GM19239 (cell line): Measurements from ENCODE around the gene SPDYE17.
"Not testable (repeated sequence)": the region's sequence is repeated elsewhere in the genome, so short reads cannot be mapped to it uniquely, and the experiment has no call there.

Experiments used
- DNase-seq: peaks from one replicate; pipeline ENCODE4 v3.0.0; 2011; ENCODE audit warnings: low spot score; ENCODE audit not compliant: insufficient read length
- FAIRE-seq: peaks from 2 replicates; lab custom pipeline; 2011; peaks lifted over from hg19 to GRCh38; lab: Jason Lieb, UNC

Gene SPDYE17, protein sequence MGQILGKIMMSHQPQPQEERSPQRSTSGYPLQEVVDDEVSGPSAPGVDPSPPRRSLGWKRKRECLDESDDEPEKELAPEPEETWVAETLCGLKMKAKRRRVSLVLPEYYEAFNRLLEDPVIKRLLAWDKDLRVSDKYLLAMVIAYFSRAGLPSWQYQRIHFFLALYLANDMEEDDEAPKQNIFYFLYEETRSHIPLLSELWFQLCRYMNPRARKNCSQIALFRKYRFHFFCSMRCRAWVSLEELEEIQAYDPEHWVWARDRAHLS

DNA sequence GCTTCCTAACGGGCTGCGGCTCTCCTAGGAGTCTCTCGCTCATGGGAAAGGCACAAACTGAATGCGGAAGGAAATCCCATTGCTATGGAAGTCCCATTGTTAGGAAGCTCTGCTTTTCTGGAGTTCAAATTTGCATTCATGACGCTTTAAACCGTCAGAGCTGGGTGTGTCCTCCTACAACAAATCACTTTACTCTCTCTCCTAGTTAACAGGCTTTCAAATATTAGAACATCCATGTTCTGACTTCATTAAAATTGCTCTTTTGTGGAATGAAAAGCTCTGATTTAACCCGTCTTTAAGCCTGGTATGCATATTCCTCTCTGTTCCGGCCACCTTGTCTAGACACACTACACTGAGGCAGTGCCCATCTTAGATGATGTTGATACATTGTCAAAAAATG lies at the start of gene SPDYE17:
Gene SPDYE17 (minus strand): TSS at position 101 of the 400 bp plus-strand sequence. CDS start 1,791 bp downstream, outside the sequence.
- not testable (repeated sequence) for FAIRE-seq, DNase-seq

DNA sequence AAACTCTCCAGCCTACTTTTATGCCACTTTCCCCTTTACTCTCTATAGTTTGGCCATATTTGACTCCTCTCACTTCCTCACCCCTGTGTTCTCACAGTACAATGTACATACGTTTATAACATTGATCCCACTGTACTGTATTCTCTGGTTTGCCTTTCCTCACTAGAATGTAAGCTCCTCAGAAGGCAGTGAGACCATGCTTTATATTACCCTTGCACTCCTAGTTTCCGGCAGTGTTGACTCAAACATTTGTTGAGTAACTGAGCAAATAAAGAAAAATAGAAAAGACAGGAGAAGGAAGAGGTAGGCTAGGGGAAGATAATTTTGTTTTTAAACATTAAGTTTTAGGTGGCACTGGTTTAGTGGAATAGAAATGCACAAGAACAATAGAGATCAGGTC lies 48.1 kb upstream of the SPDYE17 start:
- not testable (repeated sequence) for DNase-seq, FAIRE-seq

DNA sequence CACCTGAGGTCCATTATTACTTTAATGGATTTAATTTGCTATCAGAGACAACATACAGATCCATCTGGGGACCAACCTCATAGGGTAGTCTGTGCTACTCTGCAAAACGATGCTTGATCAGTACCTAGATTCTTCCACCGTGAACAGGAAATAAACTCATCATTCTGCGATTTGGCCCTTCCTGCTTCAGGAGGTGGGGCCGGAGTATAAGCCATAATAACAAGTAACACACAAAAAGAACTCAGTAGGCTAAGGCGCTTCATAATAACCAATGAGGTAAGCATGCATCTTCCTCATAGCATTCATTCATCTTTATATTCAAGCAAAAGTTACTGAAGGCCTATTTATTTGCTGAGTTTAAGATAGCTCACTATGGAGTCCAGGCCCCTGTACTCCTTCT lies 47.5 kb upstream of the SPDYE17 start:
- DNase-seq, FAIRE-seq: not testable (repeated sequence)

DNA sequence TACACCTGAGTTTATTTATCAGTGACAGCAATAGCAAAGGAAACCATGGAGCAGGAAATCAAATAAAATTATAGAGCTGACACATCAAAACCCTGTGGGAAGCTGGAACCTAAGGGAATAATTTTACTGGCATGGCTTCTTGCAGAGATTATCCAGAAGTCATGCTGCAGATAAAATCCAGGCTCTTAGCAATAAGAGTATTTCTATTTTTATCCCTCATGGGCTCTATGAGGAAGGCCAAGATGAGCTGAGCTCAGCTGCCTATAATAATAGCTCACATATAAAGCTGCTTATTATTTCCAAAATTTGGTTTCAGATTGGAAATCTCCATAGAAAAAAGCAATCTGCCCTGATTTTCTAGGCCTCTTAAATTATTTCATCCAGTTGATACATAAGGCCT lies 47.0 kb upstream of the SPDYE17 start:
- DNase-seq, FAIRE-seq: not testable (repeated sequence)

DNA sequence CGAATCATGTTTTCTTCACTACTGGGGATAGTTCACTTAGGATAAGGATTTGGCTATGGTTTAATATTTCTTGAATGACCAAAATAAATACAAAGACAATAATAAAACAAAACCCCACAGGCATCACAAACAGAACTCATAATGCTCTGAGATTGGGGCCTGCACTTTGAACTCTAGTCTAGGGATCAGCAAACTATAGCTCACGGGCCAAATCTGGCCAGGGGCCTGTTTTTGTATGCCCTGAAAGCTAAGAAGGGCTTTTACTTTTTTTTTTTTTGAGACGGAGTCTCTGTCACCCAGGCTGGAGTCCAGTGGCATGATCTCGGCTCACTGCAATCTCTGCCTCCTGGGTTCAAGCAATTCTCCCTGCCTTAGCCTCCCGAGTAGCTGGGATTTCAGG lies 44.9 kb upstream of the SPDYE17 start:
- FAIRE-seq, DNase-seq: not testable (repeated sequence)

DNA sequence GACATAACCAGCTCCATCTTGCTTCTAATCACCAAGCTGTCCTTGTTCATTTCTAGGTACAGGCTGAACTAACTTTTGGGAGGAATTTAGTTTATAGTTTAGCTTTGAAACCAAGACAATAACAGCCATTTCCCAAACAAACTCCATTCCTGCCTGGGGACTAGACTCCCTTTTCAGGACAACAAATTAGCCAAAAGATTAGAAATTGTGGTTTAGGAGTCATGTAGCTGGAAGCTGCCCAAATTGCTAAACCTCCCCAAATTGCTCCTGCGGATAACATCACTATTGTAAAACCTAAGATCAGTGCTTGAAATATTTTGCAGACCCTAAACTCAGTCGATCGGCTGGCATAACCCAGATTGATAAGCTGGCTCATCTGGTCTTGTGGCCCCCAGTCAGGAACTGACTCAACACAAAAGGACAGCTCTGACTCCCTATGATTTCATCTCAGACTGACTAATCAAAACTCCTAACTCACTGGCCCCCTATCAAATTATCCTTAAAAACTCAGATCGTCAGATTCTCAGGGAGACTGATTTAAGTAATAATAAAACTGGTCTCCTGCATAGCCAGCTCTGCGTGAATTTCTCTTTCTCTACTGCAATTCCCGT lies 42.7 kb upstream of the SPDYE17 start:
- not testable (repeated sequence) for FAIRE-seq

DNA sequence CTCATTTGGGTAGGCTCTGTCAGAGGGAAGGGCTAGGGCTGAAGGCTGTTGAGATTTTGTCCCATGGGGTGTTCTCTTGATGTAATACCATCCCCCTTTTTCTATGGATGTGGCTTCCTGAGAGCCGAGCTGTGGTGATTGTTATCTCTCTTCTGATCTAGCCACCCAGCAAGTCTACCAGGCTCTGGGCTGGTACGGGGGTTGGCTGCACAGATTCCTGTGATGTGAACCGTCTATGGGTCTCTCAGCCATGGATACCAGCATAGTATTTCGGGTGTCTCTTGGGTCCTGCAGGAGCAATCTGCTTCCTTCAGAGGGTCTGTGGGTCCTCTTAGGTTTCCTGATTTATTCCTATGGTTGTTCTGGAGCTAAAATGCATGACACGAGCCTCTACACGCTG lies 38.9 kb upstream of the SPDYE17 start:
- not testable (repeated sequence) for FAIRE-seq

More for the DNA sequence above, 42.7 kb upstream of the SPDYE17 start:
- not testable (repeated sequence) for DNase-seq

DNA sequence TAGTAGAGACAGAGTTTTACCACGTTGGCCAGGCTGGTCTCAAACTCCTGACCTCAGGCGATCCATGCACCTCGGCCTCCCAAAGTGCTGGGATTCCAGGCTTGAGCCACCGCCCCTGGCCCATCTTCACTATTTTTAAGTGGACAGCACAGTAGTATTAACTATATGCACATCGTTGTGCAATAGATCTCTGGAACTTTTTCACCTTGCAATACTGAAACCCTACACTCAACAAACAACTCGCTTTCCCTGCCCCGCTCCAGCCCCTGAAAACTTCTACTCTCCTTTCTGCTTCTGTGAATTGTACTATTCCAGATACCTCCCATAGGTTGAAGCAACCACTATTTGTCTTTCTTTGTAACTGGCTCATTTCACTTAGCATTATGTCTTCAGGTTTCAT lies 33.7 kb upstream of the SPDYE17 start:
- not testable (repeated sequence) for FAIRE-seq, DNase-seq

More for the DNA sequence above, 38.9 kb upstream of the SPDYE17 start:
- DNase-seq = not testable (repeated sequence)

DNA sequence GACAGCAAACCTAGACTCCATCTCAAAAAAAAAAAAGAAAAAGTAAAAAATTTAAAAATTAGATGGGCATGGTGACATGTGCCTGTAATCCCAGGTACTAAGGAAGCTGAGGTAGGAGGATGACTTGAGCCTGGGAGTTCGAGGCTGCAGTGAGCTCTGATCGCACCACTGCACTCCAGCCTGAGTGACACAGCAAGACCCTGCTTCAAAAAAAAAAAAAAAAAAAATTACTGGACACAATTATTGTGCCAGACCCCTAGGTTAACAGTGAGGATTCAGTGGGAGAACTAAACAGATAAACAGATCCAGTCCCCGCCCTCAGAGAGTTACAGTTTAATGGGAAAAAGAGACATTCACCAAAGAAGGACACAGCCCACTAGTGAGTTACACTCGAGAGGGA lies 31.6 kb upstream of the SPDYE17 start:
- DNase-seq, FAIRE-seq: not testable (repeated sequence)

DNA sequence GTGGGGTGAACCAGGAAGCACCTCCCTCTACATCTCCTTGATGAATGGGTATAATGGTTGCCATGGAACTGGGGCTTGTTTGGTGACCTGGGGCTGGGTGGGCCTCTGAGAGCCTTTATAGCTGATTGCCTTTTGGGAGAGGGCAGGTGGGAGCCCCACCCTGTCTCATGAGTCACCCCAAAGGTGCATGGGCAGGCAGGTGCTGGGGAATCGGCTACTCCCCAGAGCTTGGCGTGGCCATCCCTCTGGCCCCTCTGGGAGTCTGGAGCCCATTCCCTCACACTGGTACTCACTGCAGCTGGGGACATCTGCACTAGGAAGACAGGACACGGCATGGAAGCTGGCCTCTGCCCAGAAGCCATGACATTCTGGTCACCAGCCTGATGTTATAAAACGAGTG lies 30.4 kb upstream of the SPDYE17 start, which contains the start of gene SPDYE18:
Gene SPDYE18 (minus strand): TSS at position 2 of the 400 bp plus-strand sequence. CDS start 2,046 bp downstream, outside the sequence.
- not testable (repeated sequence) for FAIRE-seq, DNase-seq

DNA sequence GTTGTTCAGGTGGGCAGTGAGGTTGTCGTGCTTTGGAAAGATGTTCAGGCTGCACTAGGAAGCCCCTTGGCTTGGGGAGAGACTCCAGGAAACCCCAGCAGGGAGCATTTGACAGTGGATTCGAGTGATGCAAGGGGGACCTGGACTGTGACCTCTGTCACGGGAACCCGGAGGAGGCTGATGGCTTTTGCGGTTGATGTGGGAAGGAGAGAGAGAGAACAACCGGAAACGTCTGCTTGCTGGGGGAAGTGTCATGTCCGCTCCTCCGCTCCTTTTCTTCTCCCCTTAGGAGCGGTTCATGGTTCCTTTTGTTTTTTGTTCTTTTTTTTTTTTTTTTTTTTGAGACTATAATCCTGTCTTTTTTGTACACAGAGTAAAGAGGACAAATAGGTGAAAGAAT lies 5.8 kb downstream of the SPDYE17 start:
- not testable (repeated sequence) for FAIRE-seq

DNA sequence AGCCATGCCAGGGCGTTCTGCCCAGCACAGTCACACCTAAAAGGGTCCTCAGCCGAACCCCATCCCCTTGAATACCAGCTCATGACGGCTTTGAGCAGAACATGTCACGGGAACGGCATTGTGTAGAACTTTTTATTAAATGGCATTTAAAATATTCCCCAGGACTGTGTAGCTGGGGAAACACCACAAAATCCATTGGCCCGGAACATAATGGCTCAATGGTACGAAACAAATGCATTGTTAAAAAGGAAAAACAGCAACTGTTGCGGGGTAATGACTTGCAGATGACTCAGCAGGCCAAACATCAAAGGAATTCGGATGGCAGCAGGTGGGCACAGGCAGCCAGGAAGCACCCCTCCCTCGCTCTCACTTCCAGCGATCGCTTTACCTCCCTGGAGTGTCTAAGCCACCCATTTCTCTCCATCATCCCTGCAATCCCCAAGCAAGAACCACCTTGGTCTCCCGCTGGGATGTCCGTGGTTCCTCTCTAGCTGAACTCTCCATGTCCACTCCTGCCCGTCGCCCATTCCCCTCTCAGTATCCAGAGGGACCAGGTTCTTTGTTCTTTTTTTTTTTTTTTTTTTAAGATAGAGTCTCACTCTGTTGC lies 22.0 kb downstream of the SPDYE17 start:
- FAIRE-seq, DNase-seq: not testable (repeated sequence)

More for the DNA sequence above, 5.8 kb downstream of the SPDYE17 start:
- DNase-seq = not testable (repeated sequence)

DNA sequence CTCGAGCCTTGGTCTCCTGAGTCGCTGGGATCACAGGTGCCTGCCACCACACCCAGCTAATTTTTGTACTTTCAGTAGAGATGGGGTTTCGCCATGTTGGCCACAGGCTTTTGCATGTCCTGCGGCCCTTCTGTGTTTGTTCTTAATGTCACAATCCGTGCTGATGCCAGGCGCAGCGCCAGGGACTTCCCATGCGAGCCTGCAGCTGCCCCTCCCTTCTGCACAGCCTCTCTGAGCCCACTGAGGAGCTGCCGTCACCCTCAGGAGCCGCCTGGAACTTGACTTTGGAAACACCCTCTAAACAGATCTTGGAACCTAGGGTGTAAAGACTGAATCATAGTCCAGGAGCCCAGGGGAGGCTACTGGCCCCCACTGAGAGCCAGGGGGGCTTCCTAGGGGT lies 24.2 kb downstream of the SPDYE17 start:
- not testable (repeated sequence) for DNase-seq, FAIRE-seq

DNA sequence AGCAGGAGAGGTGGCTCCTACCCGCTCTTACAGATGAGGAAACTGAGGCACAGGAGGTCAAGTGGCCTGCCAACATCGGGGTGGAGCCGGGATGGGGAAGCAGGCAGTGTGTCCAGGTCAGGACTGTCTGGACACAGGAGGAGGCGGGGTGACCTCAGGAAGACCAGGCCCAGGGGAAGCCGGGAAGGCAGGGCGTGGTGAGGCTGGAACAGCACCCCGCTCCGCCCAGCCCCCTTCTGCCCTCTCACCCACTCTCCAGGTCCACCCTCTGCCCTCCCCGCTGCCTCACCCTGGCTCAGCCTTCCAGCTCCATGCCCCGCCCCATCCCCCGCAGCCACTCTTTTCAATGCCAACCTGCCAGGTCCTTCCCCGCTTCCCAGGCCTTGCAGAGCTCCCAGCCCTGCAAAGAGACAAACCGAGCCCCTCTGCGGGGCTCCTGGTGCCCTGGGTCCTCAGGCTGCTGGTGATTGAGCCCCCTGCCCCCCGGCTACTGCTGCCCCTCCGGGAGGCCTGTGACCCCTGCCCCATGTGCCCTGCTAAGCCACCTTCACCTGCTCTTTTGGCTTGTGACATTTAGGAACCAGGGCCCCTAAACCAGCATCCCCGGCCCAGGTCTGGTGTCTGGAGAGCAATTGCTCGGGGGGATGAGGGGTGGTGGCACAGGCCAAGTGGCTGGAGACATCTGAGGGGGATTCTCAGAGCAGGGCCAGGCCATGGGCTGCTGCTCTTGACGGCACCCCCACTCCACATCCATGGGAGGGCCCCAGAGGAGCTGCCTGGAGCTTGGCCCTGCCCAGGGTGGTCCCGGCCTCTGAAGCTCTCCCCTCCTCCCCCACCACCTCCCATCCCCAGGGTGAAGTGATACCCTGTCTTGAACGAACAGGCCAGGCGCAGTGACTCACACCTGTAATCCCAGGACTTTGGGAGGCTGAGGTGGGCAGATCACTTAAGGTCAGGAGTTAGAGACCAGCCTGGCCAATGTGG lies 25.7 kb downstream of the SPDYE17 start:
- FAIRE-seq, DNase-seq: not testable (repeated sequence)

DNA sequence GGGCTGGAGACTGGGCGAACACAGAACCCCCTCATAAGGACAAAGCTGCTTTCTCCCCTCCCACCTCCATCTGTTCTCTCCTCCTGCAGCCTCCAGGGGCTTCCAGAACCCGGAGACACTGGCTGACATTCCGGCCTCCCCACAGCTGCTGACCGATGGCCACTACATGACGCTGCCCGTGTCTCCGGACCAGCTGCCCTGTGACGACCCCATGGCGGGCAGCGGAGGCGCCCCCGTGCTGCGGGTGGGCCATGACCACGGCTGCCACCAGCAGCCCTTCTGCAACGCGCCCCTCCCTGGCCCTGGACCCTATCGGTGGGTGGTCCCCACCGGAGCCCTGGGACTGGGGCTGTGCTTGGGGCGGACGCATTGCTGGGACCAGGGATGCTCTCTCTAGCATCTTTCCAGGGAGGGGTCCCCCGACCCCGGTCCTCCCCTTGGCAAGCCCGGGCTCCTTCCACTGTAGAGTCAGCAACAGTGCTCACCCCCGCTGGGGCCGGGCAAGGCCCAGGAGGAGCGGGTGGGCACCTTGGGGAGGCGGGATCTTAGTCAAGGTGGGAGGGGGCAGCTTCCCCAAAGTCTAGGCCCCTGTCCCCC lies 26.6 kb downstream of the SPDYE17 start:
- not testable (repeated sequence) for FAIRE-seq, DNase-seq

DNA sequence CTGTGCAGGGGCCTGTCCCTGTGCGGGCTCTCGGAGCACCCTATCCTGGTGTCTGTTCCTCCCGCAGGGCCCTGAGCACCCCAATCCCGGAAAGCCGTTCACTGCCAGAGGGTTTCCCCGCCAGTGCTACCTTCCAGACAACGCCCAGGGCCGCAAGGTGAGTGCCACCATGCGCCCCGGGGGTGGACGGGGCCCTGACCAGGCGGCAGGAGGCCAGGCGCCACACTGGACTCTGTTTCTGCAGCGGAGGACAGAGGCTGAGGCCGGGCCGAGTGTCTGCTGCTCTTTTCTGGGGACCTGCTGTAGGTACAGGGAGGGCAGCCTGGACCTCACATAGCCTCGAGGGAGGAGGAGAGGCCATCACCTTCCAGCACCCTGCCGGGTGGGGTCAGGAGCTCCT lies 28.0 kb downstream of the SPDYE17 start:
- not testable (repeated sequence) for DNase-seq, FAIRE-seq

DNA sequence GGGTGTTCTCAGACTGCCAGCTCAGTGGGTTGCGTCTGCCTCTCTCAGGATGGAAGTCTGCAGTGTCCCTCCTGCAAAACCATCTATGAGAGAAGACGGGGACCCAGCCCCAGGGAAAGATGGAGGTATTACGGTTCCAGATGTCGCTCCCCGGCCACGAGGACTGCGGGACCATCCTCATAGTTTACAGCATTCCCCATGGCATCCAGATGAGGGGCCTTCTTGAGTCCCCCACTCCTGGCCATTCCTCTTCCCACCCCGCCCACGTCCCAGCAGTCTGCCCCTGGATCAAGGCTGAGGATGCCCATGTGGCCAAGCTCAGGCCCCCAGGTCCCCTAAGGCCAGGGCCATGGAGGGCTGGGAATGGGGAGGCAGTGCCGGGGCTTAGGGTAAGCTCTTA lies 28.9 kb downstream of the SPDYE17 start:
- FAIRE-seq = not testable (repeated sequence)

DNA sequence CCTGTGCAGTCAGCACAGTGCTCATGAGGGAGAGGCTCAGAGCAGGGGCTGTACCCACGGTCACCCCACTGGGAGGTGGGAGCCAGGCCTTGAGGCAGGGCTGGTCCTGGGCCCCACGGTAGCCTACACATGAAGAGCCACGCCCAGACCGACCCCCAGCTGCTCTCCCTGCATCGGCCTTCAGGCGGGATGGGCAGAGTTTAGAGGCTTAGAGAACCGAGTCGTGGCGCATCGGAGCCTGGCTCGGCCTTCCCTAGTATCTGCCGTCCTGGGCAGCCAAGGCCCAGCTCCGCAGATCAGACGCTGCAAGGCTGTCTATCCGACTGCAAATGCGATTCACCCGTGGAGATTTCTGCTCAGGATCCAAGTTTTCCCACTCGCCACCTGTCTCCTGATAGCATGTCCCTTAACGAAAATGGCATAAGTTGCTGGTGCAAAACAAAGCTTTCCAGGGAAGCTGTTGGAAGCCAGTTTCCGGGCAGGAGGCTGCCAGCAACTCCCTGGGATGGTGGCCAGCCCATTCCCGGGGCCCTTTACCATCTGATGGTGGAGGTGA lies 29.4 kb downstream of the SPDYE17 start:
- FAIRE-seq, DNase-seq: not testable (repeated sequence)

More for the DNA sequence above, 28.9 kb downstream of the SPDYE17 start:
- not testable (repeated sequence) for DNase-seq

DNA sequence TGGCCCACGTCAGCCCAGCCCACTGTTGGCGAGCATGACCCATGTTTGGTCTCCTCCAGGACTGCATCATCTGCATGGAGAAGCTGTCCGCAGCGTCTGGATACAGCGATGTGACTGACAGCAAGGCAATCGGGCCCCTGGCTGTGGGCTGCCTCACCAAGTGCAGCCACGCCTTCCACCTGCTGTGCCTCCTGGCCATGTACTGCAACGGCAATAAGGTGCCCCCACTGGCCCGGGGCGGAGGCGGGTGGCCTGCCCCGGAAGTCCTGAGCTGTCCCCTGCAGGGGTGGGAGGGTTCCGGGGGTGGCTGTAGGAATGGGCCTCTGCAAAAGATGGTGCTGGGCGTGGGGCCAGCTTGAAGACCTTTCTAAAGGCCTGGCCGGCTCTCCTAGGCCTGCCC lies 30.1 kb downstream of the SPDYE17 start:
- DNase-seq, FAIRE-seq: not testable (repeated sequence)
